ENCODE results near the gene SPPL2A. TPM values are rescaled to one million over a fixed set of nuclear protein-coding genes. Genes with fewer than 3 reads are reported as not detected.
A peak's percentile ranks its signal among the peaks of the same experiment; 100 is the strongest.

SPPL2A gene
- total RNA-seq, 1 experiment from 2014 or later = 64.4 TPM

GRCh38 chr15:50783411-50783810 is 17.9 kb upstream of the SPPL2A start:
- no peaks in the 10 kb centered on the region for H3K23me2 ChIP-seq (ENCODE audit: insufficient read length, low read depth, low read length, poor library complexity, severe bottlenecking)
- H3K14ac ChIP-seq (ENCODE audit: insufficient read depth, low read length) = no peak overlapping the region
- H2BK12ac ChIP-seq (ENCODE audit: insufficient read length, low read depth, low read length) = no peak overlapping the region
- Mint-ChIP-seq H3K27ac (peak overlapping the region in 1 of 3 experiments; percentile 55; a peak in 1 of 7 replicates), H3K27me3 (ENCODE audit: low read depth) (no peaks in the 10 kb centered on the region; the same call in 1 of the 2 replicates), H3K9me3 (no peaks in the 10 kb centered on the region), H3K4me1 (0 out of 4 replicates have a peak, but pooled peaks cover 0 to 2% of the 10 kb centered on the region in 2 experiments), H3K4me3 (no peak overlapping the region), H3K36me3 (ENCODE audit: insufficient read depth in 1 of 3, low read depth in 3 of 3) (no peaks in the 10 kb centered on the region)
- no peak overlapping the region for H3K56ac ChIP-seq (ENCODE audit: insufficient read length, low read depth, low read length)
- no peak overlapping the region for H3K18ac ChIP-seq (ENCODE audit: insufficient read length, low read depth, low read length)
- no peak overlapping the region for H2BK120ac ChIP-seq (ENCODE audit: low read depth, low read length, poor library complexity, severe bottlenecking)
- no peak overlapping the region for H2BK15ac ChIP-seq (ENCODE audit: low read depth, low read length)
- H4K8ac ChIP-seq (replicated peaks; ENCODE audit: insufficient read length, low read depth, low read length) = no peak overlapping the region
- no peak overlapping the region for H2AK5ac ChIP-seq (ENCODE audit: insufficient read length, low read length)
- H4K5ac ChIP-seq (ENCODE audit: insufficient read length, low read depth, low read length) = no peak overlapping the region
- no peak for DNase-seq
- no peak overlapping the region for H2AFZ ChIP-seq (ENCODE audit: low read length)
- H3K4ac ChIP-seq (ENCODE audit: low read depth, low read length) = no peak overlapping the region
- TF ChIP-seq CTCF (conservative IDR thresholded peaks at IDR 0.05) = no peak
- H3K23ac ChIP-seq (ENCODE audit: insufficient read length, low read depth, low read length) = no peak overlapping the region
- H3K27me3 ChIP-seq (ENCODE audit: insufficient read depth, low read length) = no peaks in the 10 kb centered on the region
- no peak overlapping the region for H2BK5ac ChIP-seq (ENCODE audit: insufficient read length, low read length)
- no peak overlapping the region for H2BK20ac ChIP-seq (ENCODE audit: low read depth, low read length, poor library complexity, severe bottlenecking)
- no peak overlapping the region for H3K27ac ChIP-seq (ENCODE audit: insufficient read length, low read depth, low read length)
- no peak overlapping the region for H3K9ac ChIP-seq (ENCODE audit: extremely low read depth, insufficient read length, low read length)
- H3K4me2 ChIP-seq (ENCODE audit: insufficient read depth, insufficient read length, low read length) = no peak overlapping the region
- no peaks in the 10 kb centered on the region for H3K4me1 ChIP-seq (ENCODE audit: insufficient read depth, low read length)
- H4K20me1 ChIP-seq (ENCODE audit: control insufficient read depth, insufficient read depth, insufficient read length) = no peaks in the 10 kb centered on the region
- no CpG with 5 or more reads among the region's 2 CpGs for WGBS (ENCODE audit: extremely low coverage, insufficient read length, low lambda C conversion rate)
- no peak overlapping the region for H3T11ph ChIP-seq (ENCODE audit: low read length)
- H3K79me2 ChIP-seq (ENCODE audit: insufficient read depth, low read length) = no peaks in the 10 kb centered on the region
- H3K79me1 ChIP-seq (ENCODE audit: insufficient read depth, low read depth, low read length, poor library complexity, severe bottlenecking) = no peaks in the 10 kb centered on the region
- no peak overlapping the region for H4K91ac ChIP-seq (ENCODE audit: insufficient read length, low read depth, low read length)
- H3K9me3 ChIP-seq (ENCODE audit: control insufficient read depth, low read depth, low read length) = no peaks in the 10 kb centered on the region
